GM23248 (cell line): ENCODE measurements around the gene TAS1R3. TPM values are rescaled to one million over a fixed set of nuclear protein-coding genes. Genes with fewer than 3 reads are reported as not detected.

Source experiments
- DNase-seq: peaks from one replicate; pipeline ENCODE4 v3.0.0-alpha.2; 2015
- H2AFZ ChIP-seq: fragments of 200-600 bp; sonication (generic); 2 replicates; pipeline ENCODE4 v1.6.1; 2016; ENCODE audit warnings: antibody characterized with exemption
- H3F3A ChIP-seq: fragments of 200-600 bp; sonication (generic); 2 replicates; pipeline ENCODE4 v1.6.1; 2016; ENCODE audit warnings: mild to moderate bottlenecking, antibody characterized with exemption, mixed run types; ENCODE audit not compliant: insufficient read depth
- H3K27ac ChIP-seq: fragments of 200-600 bp; sonication (generic); 2 replicates; pipeline ENCODE4 v1.5.1; 2016; ENCODE audit warnings: mild to moderate bottlenecking
- H3K27me3 ChIP-seq: fragments of 200-600 bp; sonication (generic); replicated peaks from 2 replicates; pipeline ENCODE4 v1.6.1; 2016; ENCODE audit warnings: mild to moderate bottlenecking; ENCODE audit not compliant: insufficient read depth
- H3K36me3 ChIP-seq: fragments of 200-600 bp; sonication (generic); 2 replicates; pipeline ENCODE4 v1.6.1; 2016; ENCODE audit warnings: low read depth, mild to moderate bottlenecking
- H3K4me1 ChIP-seq: fragments of 200-600 bp; sonication (generic); 2 replicates; pipeline ENCODE4 v1.6.1; 2016; ENCODE audit warnings: mild to moderate bottlenecking; ENCODE audit not compliant: insufficient read depth
- H3K4me2 ChIP-seq: fragments of 200-600 bp; sonication (generic); one replicate; pipeline ENCODE4 v1.6.1; 2016; ENCODE audit warnings: mild to moderate bottlenecking; ENCODE audit not compliant: unreplicated experiment
- H3K4me3 ChIP-seq: fragments of 200-600 bp; sonication (generic); 2 replicates; pipeline ENCODE4 v1.5.1; 2016; ENCODE audit warnings: mild to moderate bottlenecking
- H3K79me2 ChIP-seq: fragments of 200-600 bp; sonication (generic); 2 replicates; pipeline ENCODE4 v1.6.1; 2016; ENCODE audit warnings: mild to moderate bottlenecking; ENCODE audit not compliant: insufficient read depth
- H3K9ac ChIP-seq: fragments of 200-600 bp; sonication (generic); 2 replicates; pipeline ENCODE4 v1.6.1; 2016; ENCODE audit warnings: mild to moderate bottlenecking
- H3K9me2 ChIP-seq: fragments of 200-600 bp; sonication (generic); 2 replicates; pipeline ENCODE4 v1.6.1; 2016; ENCODE audit warnings: mixed run types, mild to moderate bottlenecking, moderate library complexity; ENCODE audit not compliant: insufficient read depth
- H3K9me3 ChIP-seq: fragments of 200-600 bp; sonication (generic); one replicate; pipeline ENCODE4 v1.6.1; 2017; ENCODE audit warnings: low read depth
- H4K20me1 ChIP-seq: fragments of 200-600 bp; sonication (generic); 2 replicates; pipeline ENCODE4 v1.6.0; 2016; ENCODE audit not compliant: insufficient read depth
- EZH2 ChIP-seq: fragments of 200-600 bp; sonication (generic); IDR thresholded peaks from 2 replicates; pipeline ENCODE4 v1.6.1; 2018; ENCODE audit warnings: antibody characterized with exemption, mild to moderate bottlenecking; ENCODE audit not compliant: insufficient read depth, poor library complexity, severe bottlenecking
- EZH2phosphoT487 ChIP-seq: fragments of 200-600 bp; sonication (generic); IDR thresholded peaks from 2 replicates; pipeline ENCODE4 v1.6.1; 2018; ENCODE audit warnings: antibody characterized with exemption, moderate library complexity, mild to moderate bottlenecking, low read depth; ENCODE audit not compliant: insufficient read depth
- WGBS, 2 experiments: methylation state at CpG; one replicate each; pipeline ENCODE4 v1.1.6; 2015 to 2017; ENCODE audit warnings: low lambda C conversion rate in 2 of 2, low coverage in 1 of 2; ENCODE audit errors: missing lambda C conversion rate in 2 of 2; 5-methylcytosine and 5-hydroxymethylcytosine counted together
- in situ Hi-C: fragments of 300-500 bp; cut with MboI; formaldehyde crosslinking; loops from 2 replicates; pipeline ENCODE4 v1.15.0; 2020
- polyA plus RNA-seq: library from polyadenylated mRNA; unstranded; fragments of >200 nt; fragmentation: Nextera tagmentation; extraction: Ambion mirVana; gene quantifications from 2 replicates; pipeline ENCODE4 v1.2.1, GENCODE V29; 2016
- total RNA-seq: library from RNA; depleted of rRNA; stranded (reverse); fragments of >200 nt; shearing (Covaris generic); gene quantifications from 2 replicates; pipeline ENCODE4 v1.2.3, GENCODE V29; 2014

Gene TAS1R3
- total and polyA plus RNA-seq, 2 experiments from 2014 or later: 0.54 TPM; not detected in 1

- Histone ChIP-seq H3K27me3 (no peaks in the 10 kb centered on the region), H3K79me2 (no peaks in the 10 kb centered on the region), H3K27ac (no peak overlapping the region), H3K9ac (no peak overlapping the region), H3K9me3 (no peaks in the 10 kb centered on the region), H3K4me1 (no peaks in the 10 kb centered on the region), H3K9me2 (no peaks in the 10 kb centered on the region), H2AFZ (no peak overlapping the region), H4K20me1 (no peaks in the 10 kb centered on the region), H3K4me3 (no peak overlapping the region), H3F3A (no peaks in the 10 kb centered on the region), H3K36me3 (no peaks in the 10 kb centered on the region), H3K4me2 (no peak overlapping the region)
- TF ChIP-seq EZH2 (no peak), EZH2phosphoT487 (no peak)
- in situ Hi-C loops: no loop called here
- 79 to 87% methylated on average over 7 to 9 of the region's 9 CpGs for WGBS, 2 experiments
- no peak for DNase-seq
Observed at GRCh38 chr1:1292442-1292779, 38.7 kb upstream of the TAS1R3 start.

- Histone ChIP-seq H3K4me2 (no peak overlapping the region), H3K9me3 (no peaks in the 10 kb centered on the region), H3K79me2 (no peaks in the 10 kb centered on the region), H3K27me3 (no peaks in the 10 kb centered on the region), H3K4me1 (no peaks in the 10 kb centered on the region), H4K20me1 (no peaks in the 10 kb centered on the region), H3K27ac (no peak overlapping the region), H3K9me2 (no peaks in the 10 kb centered on the region), H3F3A (no peaks in the 10 kb centered on the region), H3K36me3 (no peaks in the 10 kb centered on the region), H2AFZ (no peak overlapping the region), H3K9ac (no peak overlapping the region), H3K4me3 (no peak overlapping the region)
- no peak for DNase-seq
- WGBS, 2 experiments: 87 to 88% methylated on average over 17 to 18 of the region's 18 CpGs
- in situ Hi-C loops: no loop called here
- TF ChIP-seq EZH2 (no peak), EZH2phosphoT487 (no peak)
Observed at GRCh38 chr1:1292851-1293250, 38.2 kb upstream of the TAS1R3 start.

- no peak overlapping the region for H3K4me2 ChIP-seq
- no peaks in the 10 kb centered on the region for H3K27me3 ChIP-seq
- H3K27ac ChIP-seq: no peak overlapping the region
- no peak overlapping the region for H3K4me3 ChIP-seq
- 81 to 84% methylated on average over 39 to 92 of the region's 94 CpGs for WGBS, 2 experiments
- H2AFZ ChIP-seq: no peak overlapping the region
- H3K9me3 ChIP-seq: no peaks in the 10 kb centered on the region
- no peaks in the 10 kb centered on the region for H3K9me2 ChIP-seq
- DNase-seq: no peak
- no peak overlapping the region for H3K9ac ChIP-seq
- no peaks in the 10 kb centered on the region for H4K20me1 ChIP-seq
- TF ChIP-seq EZH2 (no peak), EZH2phosphoT487 (no peak)
- no peaks in the 10 kb centered on the region for H3F3A ChIP-seq
- no peaks in the 10 kb centered on the region for H3K79me2 ChIP-seq
- no peaks in the 10 kb centered on the region for H3K4me1 ChIP-seq
- in situ Hi-C loops: no loop called here
- H3K36me3 ChIP-seq: no peaks in the 10 kb centered on the region
Observed at GRCh38 chr1:1293263-1294249, 37.5 kb upstream of the TAS1R3 start.

- WGBS, 2 experiments: 91 to 95% methylated on average over 37 to 57 of the region's 58 CpGs
- no peaks in the 10 kb centered on the region for H3K79me2 ChIP-seq
- in situ Hi-C loops: no loop called here
- H3K4me1 ChIP-seq: no peaks in the 10 kb centered on the region
- H3K36me3 ChIP-seq: no peaks in the 10 kb centered on the region
- TF ChIP-seq EZH2phosphoT487 (no peak), EZH2 (no peak)
- H4K20me1 ChIP-seq: no peaks in the 10 kb centered on the region
- no peak overlapping the region for H2AFZ ChIP-seq
- no peak overlapping the region for H3K9ac ChIP-seq
- no peaks in the 10 kb centered on the region for H3K9me2 ChIP-seq
- no peak for DNase-seq
- H3K9me3 ChIP-seq: no peaks in the 10 kb centered on the region
- no peak overlapping the region for H3K4me2 ChIP-seq
- H3K27me3 ChIP-seq: no peaks in the 10 kb centered on the region
- H3F3A ChIP-seq: no peaks in the 10 kb centered on the region
- no peak overlapping the region for H3K27ac ChIP-seq
- H3K4me3 ChIP-seq: no peak overlapping the region
Observed at GRCh38 chr1:1294250-1294890, 36.7 kb upstream of the TAS1R3 start.
